BLaER1 treated with 17β-estradiol and CSF1 and Interleukin-3, amounts not matched to agents 10 nM and 100 nM (cell line): ENCODE results near the gene CAMK2D.
A peak's percentile ranks its signal among the peaks of the same experiment; 100 is the strongest.

Experiments used
- H3K27ac ChIP-seq, 11 experiments: shearing (Covaris generic); formaldehyde crosslinking; 2 replicates each; pipeline ENCODE4 v1.8.1; 2022
- H3K27me3 ChIP-seq, 11 experiments: shearing (Covaris generic); formaldehyde crosslinking; 2 replicates each; pipeline ENCODE4 v1.8.1; 2022
- H3K36me3 ChIP-seq, 11 experiments: shearing (Covaris generic); formaldehyde crosslinking; 2 replicates each; pipeline ENCODE4 v1.8.1; 2022
- H3K4me1 ChIP-seq, 10 experiments: shearing (Covaris generic); formaldehyde crosslinking; 2 replicates each; pipeline ENCODE4 v1.8.1; 2022
- H3K4me2 ChIP-seq, 11 experiments: shearing (Covaris generic); formaldehyde crosslinking; 2 replicates each; pipeline ENCODE4 v1.8.1; 2022
- H3K4me3 ChIP-seq, 10 experiments: shearing (Covaris generic); formaldehyde crosslinking; 2 replicates each; pipeline ENCODE4 v1.8.1; 2022
- H3K9ac ChIP-seq, 11 experiments: shearing (Covaris generic); formaldehyde crosslinking; 2 replicates each; pipeline ENCODE4 v1.8.1; 2022
- H3K9me3 ChIP-seq, 11 experiments: shearing (Covaris generic); formaldehyde crosslinking; replicated peaks in 1 of 11; 2 replicates each; pipeline ENCODE4 v1.8.1; 2022
- H4K20me1 ChIP-seq, 11 experiments: shearing (Covaris generic); formaldehyde crosslinking; 2 replicates each; pipeline ENCODE4 v1.8.1; 2022
- Cebpa-rat ChIP-seq, 11 experiments: shearing (Covaris generic); IDR thresholded peaks; 2 replicates each; pipeline ENCODE4 v1.8.1; 2022

Gene CAMK2D

GRCh38 chr4:113478032-113478431, 283.5 kb downstream of the CAMK2D start:
- no peak overlapping the region for H3K4me2 ChIP-seq
- no peak overlapping the region for H3K9ac ChIP-seq
- peaks cover 0 to 11% (median 0%) of the 10 kb centered on the region in 10 experiments; a peak in 2 of 20 replicates for H3K4me1 ChIP-seq
- H3K9me3 ChIP-seq, result peaks cover 11 to 25% (median 16%) of the 10 kb centered on the region in 11 experiments
- H3K27ac ChIP-seq, result no peak overlapping the region
- H3K4me3 ChIP-seq, result no peak overlapping the region
- H3K27me3 ChIP-seq, result no peaks in the 10 kb centered on the region
- H4K20me1 ChIP-seq, result no peaks in the 10 kb centered on the region
- peaks cover 39 to 91% (median 63%) of the 10 kb centered on the region in 11 experiments for H3K36me3 ChIP-seq
- TF ChIP-seq Cebpa-rat (IDR thresholded peaks at IDR 0.05), result no peak

- Histone ChIP-seq H3K36me3 (peaks cover 34 to 90% (median 55%) of the 10 kb centered on the region in 11 experiments), H3K4me3 (no peak overlapping the region), H3K9me3 (peaks cover 11 to 25% (median 16%) of the 10 kb centered on the region in 11 experiments), H4K20me1 (no peaks in the 10 kb centered on the region), H3K27me3 (no peaks in the 10 kb centered on the region), H3K4me2 (peak overlapping the region in 1 of 11 experiments; percentile 4; a peak in 1 of 22 replicates), H3K27ac (no peak overlapping the region; a peak in 1 of 22 replicates), H3K4me1 (peaks cover 0 to 11% (median 0%) of the 10 kb centered on the region in 10 experiments; a peak in 2 of 20 replicates), H3K9ac (no peak overlapping the region)
- no peak for TF ChIP-seq Cebpa-rat (IDR thresholded peaks at IDR 0.05)
Observed at GRCh38 chr4:113476800-113477199, 284.7 kb downstream of the CAMK2D start.

GRCh38 chr4:113474017-113474416, 287.5 kb downstream of the CAMK2D start:
- Histone ChIP-seq H4K20me1 (no peaks in the 10 kb centered on the region), H3K4me1 (peaks cover 0 to 25% (median 0%) of the 10 kb centered on the region in 10 experiments; a peak in 7 of 20 replicates), H3K4me2 (no peak overlapping the region), H3K27me3 (no peaks in the 10 kb centered on the region), H3K9me3 (peaks cover 11 to 25% (median 16%) of the 10 kb centered on the region in 11 experiments), H3K9ac (no peak overlapping the region), H3K4me3 (no peak overlapping the region), H3K36me3 (peaks cover 25 to 93% (median 53%) of the 10 kb centered on the region in 11 experiments; a peak in 21 of 22 replicates), H3K27ac (no peak overlapping the region; a peak in 1 of 22 replicates)
- no peak for TF ChIP-seq Cebpa-rat (IDR thresholded peaks at IDR 0.05)

- Histone ChIP-seq H3K36me3 (peaks cover 22 to 81% (median 42%) of the 10 kb centered on the region in 11 experiments; a peak in 21 of 22 replicates), H3K27me3 (no peaks in the 10 kb centered on the region), H3K4me2 (no peak overlapping the region), H3K9me3 (peaks cover 11 to 18% (median 15%) of the 10 kb centered on the region in 11 experiments), H3K4me3 (no peak overlapping the region), H3K27ac (no peak overlapping the region), H4K20me1 (no peaks in the 10 kb centered on the region), H3K9ac (no peak overlapping the region), H3K4me1 (peaks cover 0 to 37% (median 0%) of the 10 kb centered on the region in 10 experiments; a peak in 8 of 20 replicates)
- TF ChIP-seq Cebpa-rat (IDR thresholded peaks at IDR 0.05), result no peak
Observed at GRCh38 chr4:113472864-113473263, 288.7 kb downstream of the CAMK2D start.

- Histone ChIP-seq H3K36me3 (peaks cover 8 to 70% (median 27%) of the 10 kb centered on the region in 11 experiments; a peak in 16 of 22 replicates), H3K9ac (no peak overlapping the region), H3K9me3 (peaks cover 0 to 2% (median under 1%) of the 10 kb centered on the region in 11 experiments; a peak in 8 of 22 replicates), H3K27me3 (no peaks in the 10 kb centered on the region), H3K4me1 (peaks cover 0 to 44% (median 0%) of the 10 kb centered on the region in 10 experiments; a peak in 8 of 20 replicates), H3K27ac (no peak overlapping the region), H3K4me2 (no peak overlapping the region), H3K4me3 (no peak overlapping the region), H4K20me1 (no peaks in the 10 kb centered on the region)
- no peak for TF ChIP-seq Cebpa-rat (IDR thresholded peaks at IDR 0.05)
Observed at GRCh38 chr4:113471146-113471860, 290.2 kb downstream of the CAMK2D start.

GRCh38 chr4:113469926-113470325, 291.6 kb downstream of the CAMK2D start:
- Histone ChIP-seq H4K20me1 (no peaks in the 10 kb centered on the region), H3K9me3 (no peaks in the 10 kb centered on the region), H3K27ac (peak overlapping the region in 2 of 11 experiments; percentile 77 to 83; a peak in 3 of 22 replicates), H3K4me3 (no peak overlapping the region), H3K9ac (no peak overlapping the region), H3K36me3 (peaks cover 8 to 68% (median 25%) of the 10 kb centered on the region in 11 experiments; a peak in 21 of 22 replicates), H3K27me3 (no peaks in the 10 kb centered on the region), H3K4me1 (peaks cover 0 to 41% (median 0%) of the 10 kb centered on the region in 10 experiments; a peak in 8 of 20 replicates), H3K4me2 (peak overlapping the region in 2 of 11 experiments; percentile 60 to 66; a peak in 3 of 22 replicates)
- TF ChIP-seq Cebpa-rat (IDR thresholded peaks at IDR 0.05), result no peak

- H3K27ac ChIP-seq, result peak overlapping the region in 4 of 11 experiments; percentile 46 to 83 (median 76); a peak in 7 of 22 replicates
Observed at GRCh38 chr4:113469023-113469390, 292.5 kb downstream of the CAMK2D start.

GRCh38 chr4:113468165-113469022, 293.1 kb downstream of the CAMK2D start:
- no peak overlapping the region for H3K4me3 ChIP-seq
- peak overlapping the region in 3 of 11 experiments; percentile 42 to 60 (median 49); a peak in 5 of 22 replicates for H3K9ac ChIP-seq
- peak overlapping the region in 4 of 11 experiments; percentile 46 to 83 (median 76); a peak in 10 of 22 replicates for H3K27ac ChIP-seq
- H3K9me3 ChIP-seq, result no peaks in the 10 kb centered on the region
- H3K4me1 ChIP-seq, result peaks cover 0 to 41% (median 0%) of the 10 kb centered on the region in 10 experiments; a peak in 8 of 20 replicates
- peaks cover 20 to 74% (median 40%) of the 10 kb centered on the region in 11 experiments; a peak in 21 of 22 replicates for H3K36me3 ChIP-seq
- H3K4me2 ChIP-seq, result peak overlapping the region in 3 of 11 experiments; percentile 49 to 66 (median 60); a peak in 6 of 22 replicates
- H4K20me1 ChIP-seq, result 0 out of 22 replicates have a peak, but pooled peaks cover 0 to 3% (median 0%) of the 10 kb centered on the region in 11 experiments
- TF ChIP-seq Cebpa-rat (IDR thresholded peaks at IDR 0.05), result no peak
- H3K27me3 ChIP-seq, result no peaks in the 10 kb centered on the region

More at GRCh38 chr4:113469023-113469390, 292.5 kb downstream of the CAMK2D start:
- H3K4me2 ChIP-seq, result peak overlapping the region in 3 of 11 experiments; percentile 49 to 66 (median 60); a peak in 6 of 22 replicates
- H3K9me3 ChIP-seq, result no peaks in the 10 kb centered on the region
- H3K36me3 ChIP-seq, result peaks cover 16 to 70% (median 34%) of the 10 kb centered on the region in 11 experiments; a peak in 21 of 22 replicates
- H3K9ac ChIP-seq, result peak overlapping the region in 3 of 11 experiments; percentile 41 to 60 (median 49); a peak in 3 of 22 replicates
- H3K4me1 ChIP-seq, result peaks cover 0 to 41% (median 0%) of the 10 kb centered on the region in 10 experiments; a peak in 8 of 20 replicates
- TF ChIP-seq Cebpa-rat (IDR thresholded peaks at IDR 0.05), result no peak
- no peak overlapping the region for H3K4me3 ChIP-seq
- H3K27me3 ChIP-seq, result no peaks in the 10 kb centered on the region
- 0 out of 22 replicates have a peak, but pooled peaks cover 0 to 3% (median 0%) of the 10 kb centered on the region in 11 experiments for H4K20me1 ChIP-seq
